Astrocyte of the cerebellum (primary cell): ENCODE results near the gene SLC26A3.

Experiments used
- DNase-seq: peaks from one replicate; pipeline ENCODE4 v3.0.0-alpha.2; 2011; ENCODE audit warnings: low read depth
- H3K4me3 ChIP-seq: 2 replicates; pipeline ENCODE4 v1.5.1; 2011; ENCODE audit warnings: mild to moderate bottlenecking, low read depth, low read length, moderate library complexity
- CTCF ChIP-seq: IDR thresholded peaks from 2 replicates; pipeline ENCODE4 v1.5.1; 2012; ENCODE audit warnings: low read length, low read depth, moderate library complexity, mild to moderate bottlenecking; ENCODE audit errors: missing control alignments
- in situ Hi-C: cut with HindIII; loops from 2 replicates; pipeline ENCODE4 v1.10.0; 2017; ENCODE audit warnings: low sequenced_read_pairs

The SLC26A3 gene

GRCh38 chr7:107843184-107843583, 40.2 kb upstream of the SLC26A3 start:
- in situ Hi-C loops, result no loop called here
- no peak overlapping the region for H3K4me3 ChIP-seq
- no peak for TF ChIP-seq CTCF
- no peak for DNase-seq

GRCh38 chr7:107842213-107842612, 39.2 kb upstream of the SLC26A3 start:
- in situ Hi-C loops, result no loop called here
- no peak for TF ChIP-seq CTCF
- no peak for DNase-seq
- no peak overlapping the region for H3K4me3 ChIP-seq

- no peak for TF ChIP-seq CTCF
- no peak for DNase-seq
- in situ Hi-C loops, result no loop called here
- H3K4me3 ChIP-seq, result no peak overlapping the region
Measured at GRCh38 chr7:107838816-107839565, 36.0 kb upstream of the SLC26A3 start.

- no peak for TF ChIP-seq CTCF
- in situ Hi-C loops, result no loop called here
Measured at GRCh38 chr7:107838024-107838601, 35.1 kb upstream of the SLC26A3 start.

GRCh38 chr7:107837145-107837512, 34.1 kb upstream of the SLC26A3 start:
- in situ Hi-C loops, result no loop called here
- DNase-seq, result no peak
- TF ChIP-seq CTCF, result no peak
- H3K4me3 ChIP-seq, result no peak overlapping the region

More at GRCh38 chr7:107838024-107838601, 35.1 kb upstream of the SLC26A3 start:
- DNase-seq, result no peak
- no peak overlapping the region for H3K4me3 ChIP-seq

GRCh38 chr7:107836237-107837144, 33.5 kb upstream of the SLC26A3 start:
- in situ Hi-C loops, result no loop called here
- TF ChIP-seq CTCF, result no peak
- no peak overlapping the region for H3K4me3 ChIP-seq
- DNase-seq, result no peak
